H9 (cell line): Measurements from ENCODE around the gene SMAD7. TPM values are rescaled to one million over a fixed set of nuclear protein-coding genes. Genes with fewer than 3 reads are reported as not detected.
A peak's percentile ranks its signal among the peaks of the same experiment; 100 is the strongest.

Experiments
- DNase-seq: peaks from one replicate; pipeline ENCODE4 v3.0.0-alpha.2; 2017
- H2AFZ ChIP-seq: one replicate; pipeline ENCODE4 v1.6.1; 2013; ENCODE audit warnings: mild to moderate bottlenecking, low read length, control low read depth, moderate library complexity
- H2AK5ac ChIP-seq: 2 replicates; pipeline ENCODE4 v1.6.1; 2013; ENCODE audit warnings: low read length, control low read depth, mixed read lengths; ENCODE audit not compliant: insufficient read length
- H2BK120ac ChIP-seq: one replicate; pipeline ENCODE4 v1.6.1; 2013; ENCODE audit warnings: low read depth, mild to moderate bottlenecking, low read length, control low read depth, inconsistent platforms; ENCODE audit not compliant: poor library complexity, severe bottlenecking
- H2BK12ac ChIP-seq: 2 replicates; pipeline ENCODE4 v1.6.1; 2013; ENCODE audit warnings: low read length, control low read depth, mixed read lengths, low read depth; ENCODE audit not compliant: insufficient read length
- H2BK15ac ChIP-seq: 2 replicates; pipeline ENCODE4 v1.6.1; 2013; ENCODE audit warnings: low read depth, low read length, control low read depth
- H2BK20ac ChIP-seq: one replicate; pipeline ENCODE4 v1.6.1; 2013; ENCODE audit warnings: low read depth, mild to moderate bottlenecking, low read length, control low read depth, inconsistent platforms; ENCODE audit not compliant: poor library complexity, severe bottlenecking
- H2BK5ac ChIP-seq: 2 replicates; pipeline ENCODE4 v1.6.1; 2013; ENCODE audit warnings: low read length, control low read depth, mixed read lengths; ENCODE audit not compliant: insufficient read length
- H3K14ac ChIP-seq: 2 replicates; pipeline ENCODE4 v1.6.1; 2013; ENCODE audit warnings: low read length, control low read depth; ENCODE audit not compliant: insufficient read depth
- H3K18ac ChIP-seq: 2 replicates; pipeline ENCODE4 v1.6.1; 2013; ENCODE audit warnings: low read depth, mild to moderate bottlenecking, mixed read lengths, low read length, control low read depth; ENCODE audit not compliant: insufficient read length
- H3K23ac ChIP-seq: 2 replicates; pipeline ENCODE4 v1.6.1; 2013; ENCODE audit warnings: low read length, control low read depth, mixed read lengths, low read depth; ENCODE audit not compliant: insufficient read length
- H3K23me2 ChIP-seq: 2 replicates; pipeline ENCODE4 v1.6.1; 2013; ENCODE audit warnings: low read depth, mild to moderate bottlenecking, mixed read lengths, low read length, control low read depth; ENCODE audit not compliant: insufficient read length, poor library complexity, severe bottlenecking
- H3K27ac ChIP-seq: 2 replicates; pipeline ENCODE4 v1.5.1; 2013; ENCODE audit warnings: low read length, control low read depth, mixed read lengths, low read depth; ENCODE audit not compliant: insufficient read length
- H3K27me3 ChIP-seq: 2 replicates; pipeline ENCODE4 v1.6.1; 2013; ENCODE audit warnings: low read length, control low read depth, inconsistent platforms; ENCODE audit not compliant: insufficient read depth
- H3K4ac ChIP-seq: 2 replicates; pipeline ENCODE4 v1.6.1; 2013; ENCODE audit warnings: low read depth, mild to moderate bottlenecking, control low read depth, inconsistent platforms, low read length, moderate library complexity
- H3K4me1 ChIP-seq: 2 replicates; pipeline ENCODE4 v1.6.1; 2013; ENCODE audit warnings: low read length, control low read depth, inconsistent platforms; ENCODE audit not compliant: insufficient read depth
- H3K4me2 ChIP-seq: 2 replicates; pipeline ENCODE4 v1.6.1; 2013; ENCODE audit warnings: low read length, control low read depth, mixed read lengths; ENCODE audit not compliant: insufficient read length, insufficient read depth
- H3K56ac ChIP-seq: 2 replicates; pipeline ENCODE4 v1.6.1; 2013; ENCODE audit warnings: low read depth, mild to moderate bottlenecking, mixed read lengths, low read length, control low read depth; ENCODE audit not compliant: insufficient read length
- H3K79me1 ChIP-seq: 2 replicates; pipeline ENCODE4 v1.6.1; 2013; ENCODE audit warnings: low read depth, mild to moderate bottlenecking, moderate library complexity, low read length, control low read depth, inconsistent platforms; ENCODE audit not compliant: insufficient read depth, poor library complexity, severe bottlenecking
- H3K79me2 ChIP-seq: 2 replicates; pipeline ENCODE4 v1.6.1; 2013; ENCODE audit warnings: low read length, control low read depth, inconsistent platforms; ENCODE audit not compliant: insufficient read depth
- H3K9ac ChIP-seq: 2 replicates; pipeline ENCODE4 v1.6.1; 2013; ENCODE audit warnings: low read length, control low read depth, mixed read lengths; ENCODE audit not compliant: insufficient read length; ENCODE audit errors: extremely low read depth
- H3K9me3 ChIP-seq: one replicate; pipeline ENCODE4 v1.6.1; 2013; ENCODE audit warnings: low read depth, low read length, inconsistent platforms; ENCODE audit not compliant: control insufficient read depth
- H3T11ph ChIP-seq: one replicate; pipeline ENCODE4 v1.6.1; 2013; ENCODE audit warnings: mild to moderate bottlenecking, low read length, control low read depth, inconsistent platforms
- H4K20me1 ChIP-seq: one replicate; pipeline ENCODE4 v1.6.1; 2013; ENCODE audit not compliant: control insufficient read depth, insufficient read length, insufficient read depth
- H4K5ac ChIP-seq: 2 replicates; pipeline ENCODE4 v1.6.1; 2013; ENCODE audit warnings: low read depth, mild to moderate bottlenecking, mixed read lengths, low read length, control low read depth; ENCODE audit not compliant: insufficient read length
- H4K8ac ChIP-seq: replicated peaks from 2 replicates; pipeline ENCODE4 v1.6.1; 2013; ENCODE audit warnings: low read length, control low read depth, mixed read lengths, low read depth; ENCODE audit not compliant: insufficient read length
- H4K91ac ChIP-seq: 2 replicates; pipeline ENCODE4 v1.6.1; 2013; ENCODE audit warnings: low read depth, mild to moderate bottlenecking, moderate library complexity, mixed read lengths, low read length, control low read depth; ENCODE audit not compliant: insufficient read length
- H3K27ac Mint-ChIP-seq, 3 experiments: 2 replicates in 2 of 3; 3 replicates in 1 of 3; pipeline ENCODE4 v1.8.0; 2020 to 2021; ENCODE audit warnings: mixed read lengths in 3 of 3, mild to moderate bottlenecking in 1 of 3, moderate library complexity in 1 of 3
- H3K27me3 Mint-ChIP-seq: 2 replicates; pipeline ENCODE4 v1.8.0; 2021; ENCODE audit warnings: low read depth, mild to moderate bottlenecking, moderate library complexity, mixed read lengths
- H3K36me3 Mint-ChIP-seq, 3 experiments: 2 replicates in 2 of 3; 3 replicates in 1 of 3; pipeline ENCODE4 v1.8.0; 2020 to 2021; ENCODE audit warnings: low read depth in 3 of 3, mixed read lengths in 3 of 3; ENCODE audit not compliant: insufficient read depth in 1 of 3
- H3K4me1 Mint-ChIP-seq, 2 experiments: 2 replicates each; pipeline ENCODE4 v1.8.0; 2020; ENCODE audit warnings: mixed read lengths in 2 of 2
- H3K4me3 Mint-ChIP-seq, 2 experiments: 2 replicates in 1 of 2; 3 replicates in 1 of 2; pipeline ENCODE4 v1.8.0; 2020 to 2021; ENCODE audit warnings: mild to moderate bottlenecking in 2 of 2, mixed read lengths in 2 of 2, moderate library complexity in 1 of 2
- H3K9me3 Mint-ChIP-seq, 2 experiments: 2 replicates in 1 of 2; 3 replicates in 1 of 2; pipeline ENCODE4 v1.8.0; 2020; ENCODE audit warnings: mild to moderate bottlenecking in 2 of 2, mixed read lengths in 2 of 2, moderate library complexity in 1 of 2
- WGBS: extraction: QIAGEN DNeasy Blood & Tissue Kit; methylation state at CpG from one replicate; pipeline ENCODE4 v1.1.7; 2013; ENCODE audit warnings: missing lambda C conversion rate, low lambda C conversion rate, mixed read lengths; ENCODE audit not compliant: insufficient read length; ENCODE audit errors: extremely low coverage; 5-methylcytosine and 5-hydroxymethylcytosine counted together
- total RNA-seq: library from RNA; stranded (reverse); gene quantifications from 2 replicates; pipeline ENCODE4 v1.2.1, GENCODE V29; 2021
- TF ChIP-seq, protein P1 (sequence below): fragments of 200-600 bp; sonication (generic); conservative IDR thresholded peaks from 3 replicates; pipeline ENCODE4 v1.8.0; 2021; ENCODE audit warnings: antibody characterized with exemption, mild to moderate bottlenecking

SMAD7 gene
- total RNA-seq, 1 experiment from 2014 or later = 27.7 TPM

DNA sequence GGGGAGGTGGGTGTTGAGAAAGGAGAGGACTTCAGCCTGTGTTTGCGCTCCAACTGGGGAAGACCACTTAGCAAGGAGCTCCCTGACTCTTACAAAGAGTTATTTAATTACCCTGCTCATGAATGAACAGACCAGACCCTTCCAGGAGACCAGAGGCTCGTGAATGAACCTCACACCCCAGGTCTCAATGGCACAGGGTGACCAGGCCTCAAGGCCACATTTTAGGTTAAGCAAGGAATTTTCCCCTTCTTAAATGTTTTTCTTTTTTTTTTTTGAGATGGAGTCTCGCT lies 25.3 kb downstream of the SMAD7 start:
- Histone ChIP-seq H3T11ph (no peak overlapping the region), H2AFZ (no peak overlapping the region), H3K23me2 (no peaks in the 10 kb centered on the region), H3K9me3 (no peaks in the 10 kb centered on the region), H3K4me1 (peaks cover 16% of the 10 kb centered on the region), H2BK12ac (no peak overlapping the region), H3K27ac (no peak overlapping the region), H2BK120ac (no peak overlapping the region), H3K9ac (no peak overlapping the region), H3K4me2 (no peak overlapping the region), H4K8ac (no peak overlapping the region), H3K27me3 (no peaks in the 10 kb centered on the region), H3K23ac (no peak overlapping the region), H2AK5ac (no peak overlapping the region), H3K4ac (no peak overlapping the region), H3K79me1 (no peaks in the 10 kb centered on the region), H2BK20ac (no peak overlapping the region), H4K5ac (no peak overlapping the region), H2BK5ac (no peak overlapping the region), H3K56ac (no peak overlapping the region), H4K20me1 (no peaks in the 10 kb centered on the region), H4K91ac (no peak overlapping the region), H3K18ac (no peak overlapping the region), H2BK15ac (no peak overlapping the region), H3K79me2 (peaks cover 46% of the 10 kb centered on the region; the same call in 1 of the 2 replicates), H3K14ac (no peak overlapping the region)
- WGBS = no CpG with 5 or more reads among the region's 3 CpGs
- no peak for DNase-seq
- Mint-ChIP-seq H3K36me3 (peaks cover 12 to 43% (median 29%) of the 10 kb centered on the region in 3 experiments), H3K27me3 (no peaks in the 10 kb centered on the region), H3K4me1 (peaks cover 71 to 79% of the 10 kb centered on the region in 2 experiments), H3K27ac (peak overlapping the region in 1 of 3 experiments; percentile 91; a peak in 1 of 7 replicates), H3K4me3 (no peak overlapping the region), H3K9me3 (no peaks in the 10 kb centered on the region)
- TF ChIP-seq, protein P1, sequence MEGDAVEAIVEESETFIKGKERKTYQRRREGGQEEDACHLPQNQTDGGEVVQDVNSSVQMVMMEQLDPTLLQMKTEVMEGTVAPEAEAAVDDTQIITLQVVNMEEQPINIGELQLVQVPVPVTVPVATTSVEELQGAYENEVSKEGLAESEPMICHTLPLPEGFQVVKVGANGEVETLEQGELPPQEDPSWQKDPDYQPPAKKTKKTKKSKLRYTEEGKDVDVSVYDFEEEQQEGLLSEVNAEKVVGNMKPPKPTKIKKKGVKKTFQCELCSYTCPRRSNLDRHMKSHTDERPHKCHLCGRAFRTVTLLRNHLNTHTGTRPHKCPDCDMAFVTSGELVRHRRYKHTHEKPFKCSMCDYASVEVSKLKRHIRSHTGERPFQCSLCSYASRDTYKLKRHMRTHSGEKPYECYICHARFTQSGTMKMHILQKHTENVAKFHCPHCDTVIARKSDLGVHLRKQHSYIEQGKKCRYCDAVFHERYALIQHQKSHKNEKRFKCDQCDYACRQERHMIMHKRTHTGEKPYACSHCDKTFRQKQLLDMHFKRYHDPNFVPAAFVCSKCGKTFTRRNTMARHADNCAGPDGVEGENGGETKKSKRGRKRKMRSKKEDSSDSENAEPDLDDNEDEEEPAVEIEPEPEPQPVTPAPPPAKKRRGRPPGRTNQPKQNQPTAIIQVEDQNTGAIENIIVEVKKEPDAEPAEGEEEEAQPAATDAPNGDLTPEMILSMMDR = no peak
